ENCODE measurements around the gene PTX4.

The PTX4 gene

GRCh38 chr16:1444730-1445517, 43.8 kb downstream of the PTX4 start:
- no peak overlapping the region for H3K4me3 ChIP-seq (ENCODE audit: low read length)
- no peaks in the 10 kb centered on the region for H3K9me3 ChIP-seq (replicated peaks; ENCODE audit: insufficient read depth, low read length)
- H2AFZ ChIP-seq (ENCODE audit: low read length) = no peak overlapping the region
- no peak overlapping the region for H3K4me2 ChIP-seq (ENCODE audit: low read depth, low read length)
- H3K9ac ChIP-seq (ENCODE audit: low read length) = no peak overlapping the region
- no peaks in the 10 kb centered on the region for H3K79me2 ChIP-seq (ENCODE audit: low read length)
- no peaks in the 10 kb centered on the region for H3K36me3 ChIP-seq (replicated peaks; ENCODE audit: insufficient read depth, low read length)
- DNase-seq = no peak
- no peaks in the 10 kb centered on the region for H3F3A ChIP-seq (ENCODE audit: insufficient read depth, low read length)
- H4K20me1 ChIP-seq (ENCODE audit: insufficient read depth, low read length) = no peaks in the 10 kb centered on the region
- no peak overlapping the region for H3K27ac ChIP-seq (ENCODE audit: low read length)
- no peaks in the 10 kb centered on the region for H3K9me2 ChIP-seq (replicated peaks; ENCODE audit: insufficient read depth, low read length)
- no peaks in the 10 kb centered on the region for H3K4me1 ChIP-seq (ENCODE audit: low read length)
- TF ChIP-seq EZH2 (optimal IDR thresholded peaks at IDR 0.05; ENCODE audit: low read depth, low read length) = no peak
- TF ChIP-seq EZH2phosphoT487 (IDR thresholded peaks at IDR 0.05; ENCODE audit: low read length) = no peak
- TF ChIP-seq CTCF (IDR thresholded peaks at IDR 0.05; ENCODE audit: low read length) = no peak
- peaks cover 7% of the 10 kb centered on the region; the same call in 1 of the 2 replicates for H3K27me3 ChIP-seq (replicated peaks; ENCODE audit: insufficient read depth, low read length)

GRCh38 chr16:1443980-1444729, 44.6 kb downstream of the PTX4 start, which contains the start of gene CCDC154:
CCDC154 (minus strand) TSS chr16:1444556; CDS start chr16:1444322, 234 bp downstream.
- Histone ChIP-seq H3F3A (ENCODE audit: insufficient read depth, low read length) (no peaks in the 10 kb centered on the region), H3K36me3 (replicated peaks; ENCODE audit: insufficient read depth, low read length) (no peaks in the 10 kb centered on the region), H4K20me1 (ENCODE audit: insufficient read depth, low read length) (no peaks in the 10 kb centered on the region), H3K4me3 (ENCODE audit: low read length) (no peak within 1 kb of the TSS), H3K4me2 (ENCODE audit: low read depth, low read length) (no peak within 1 kb of the TSS), H2AFZ (ENCODE audit: low read length) (no peak within 1 kb of the TSS), H3K9ac (ENCODE audit: low read length) (no peak within 1 kb of the TSS), H3K9me2 (replicated peaks; ENCODE audit: insufficient read depth, low read length) (no peaks in the 10 kb centered on the region), H3K27me3 (replicated peaks; ENCODE audit: insufficient read depth, low read length) (peaks cover 13% of the 10 kb centered on the region), H3K79me2 (ENCODE audit: low read length) (no peaks in the 10 kb centered on the region), H3K4me1 (ENCODE audit: low read length) (no peaks in the 10 kb centered on the region), H3K9me3 (replicated peaks; ENCODE audit: insufficient read depth, low read length) (no peaks in the 10 kb centered on the region), H3K27ac (ENCODE audit: low read length) (no peak within 1 kb of the TSS)
- no peak for DNase-seq
- TF ChIP-seq EZH2 (optimal IDR thresholded peaks at IDR 0.05; ENCODE audit: low read depth, low read length) (no peak), CTCF (IDR thresholded peaks at IDR 0.05; ENCODE audit: low read length) (no peak), EZH2phosphoT487 (IDR thresholded peaks at IDR 0.05; ENCODE audit: low read length) (no peak)

GRCh38 chr16:1443403-1443973, 45.3 kb downstream of the PTX4 start:
- peaks cover 17% of the 10 kb centered on the region for H3K27me3 ChIP-seq (replicated peaks; ENCODE audit: insufficient read depth, low read length)
- no peaks in the 10 kb centered on the region for H4K20me1 ChIP-seq (ENCODE audit: insufficient read depth, low read length)
- no peaks in the 10 kb centered on the region for H3K9me2 ChIP-seq (replicated peaks; ENCODE audit: insufficient read depth, low read length)
- no peaks in the 10 kb centered on the region for H3F3A ChIP-seq (ENCODE audit: insufficient read depth, low read length)
- H3K79me2 ChIP-seq (ENCODE audit: low read length) = no peaks in the 10 kb centered on the region
- H3K4me2 ChIP-seq (ENCODE audit: low read depth, low read length) = no peak overlapping the region
- H3K4me3 ChIP-seq (ENCODE audit: low read length) = no peak overlapping the region
- H3K4me1 ChIP-seq (ENCODE audit: low read length) = no peaks in the 10 kb centered on the region
- TF ChIP-seq CTCF (IDR thresholded peaks at IDR 0.05; ENCODE audit: low read length) = no peak
- TF ChIP-seq EZH2 (optimal IDR thresholded peaks at IDR 0.05; ENCODE audit: low read depth, low read length) = no peak
- no peak for TF ChIP-seq EZH2phosphoT487 (IDR thresholded peaks at IDR 0.05; ENCODE audit: low read length)
- no peak overlapping the region for H2AFZ ChIP-seq (ENCODE audit: low read length)
- H3K36me3 ChIP-seq (replicated peaks; ENCODE audit: insufficient read depth, low read length) = no peaks in the 10 kb centered on the region
- DNase-seq = no peak
- H3K27ac ChIP-seq (ENCODE audit: low read length) = no peak overlapping the region
- no peaks in the 10 kb centered on the region for H3K9me3 ChIP-seq (replicated peaks; ENCODE audit: insufficient read depth, low read length)
- no peak overlapping the region for H3K9ac ChIP-seq (ENCODE audit: low read length)

Data from MM.1S (cell line).